Measurements from ENCODE around the gene BAG3. TPM values are rescaled to one million over a fixed set of nuclear protein-coding genes. Genes with fewer than 3 reads are reported as not detected.

Gene BAG3
- total and polyA plus RNA-seq, 9 of the 15 experiments (the other 6 are each of a cell fraction or from before 2014, with no cell fraction given): 2.6 to 27.4 (median 7.2) TPM

DNA sequence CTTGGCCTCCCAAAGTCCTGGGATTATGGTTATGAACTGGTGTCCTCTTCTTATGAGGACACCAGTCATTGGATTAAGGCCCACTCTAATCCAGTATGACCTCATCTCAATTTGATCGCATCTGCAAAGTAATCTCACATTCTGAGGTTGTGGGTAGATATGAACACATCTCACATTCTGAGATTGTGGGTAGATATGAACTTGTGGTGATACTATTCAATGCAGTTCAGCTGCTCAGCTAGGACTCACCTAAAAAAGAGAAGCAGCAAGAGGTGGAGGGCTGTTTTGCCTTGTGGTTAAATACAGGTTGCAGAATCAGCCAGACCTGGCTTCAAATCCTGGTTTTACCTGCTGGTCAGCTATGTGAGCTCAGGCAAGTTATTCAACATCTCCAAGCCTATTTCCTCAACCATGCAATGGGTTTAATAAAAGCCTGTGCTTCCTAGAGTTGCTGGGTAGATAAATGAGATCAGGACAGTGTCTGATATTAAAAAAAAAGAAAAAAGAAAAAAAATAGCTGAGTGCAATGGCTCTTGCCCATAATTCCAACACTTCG lies 8.5 kb upstream of the BAG3 start (continued):
- TF ChIP-seq, protein P1, sequence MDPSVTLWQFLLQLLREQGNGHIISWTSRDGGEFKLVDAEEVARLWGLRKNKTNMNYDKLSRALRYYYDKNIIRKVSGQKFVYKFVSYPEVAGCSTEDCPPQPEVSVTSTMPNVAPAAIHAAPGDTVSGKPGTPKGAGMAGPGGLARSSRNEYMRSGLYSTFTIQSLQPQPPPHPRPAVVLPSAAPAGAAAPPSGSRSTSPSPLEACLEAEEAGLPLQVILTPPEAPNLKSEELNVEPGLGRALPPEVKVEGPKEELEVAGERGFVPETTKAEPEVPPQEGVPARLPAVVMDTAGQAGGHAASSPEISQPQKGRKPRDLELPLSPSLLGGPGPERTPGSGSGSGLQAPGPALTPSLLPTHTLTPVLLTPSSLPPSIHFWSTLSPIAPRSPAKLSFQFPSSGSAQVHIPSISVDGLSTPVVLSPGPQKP (CRISPR knock-in tag; IDR thresholded peaks at IDR 0.05): no peak
- TF ChIP-seq TGIF2 (CRISPR knock-in tag; IDR thresholded peaks at IDR 0.05) (no peak), RBFOX2 (IDR thresholded peaks at IDR 0.05; ENCODE audit: low read depth, low read length) (no peak), ZNF717 (CRISPR knock-in tag; IDR thresholded peaks at IDR 0.05) (no peak), CTBP1 (IDR thresholded peaks at IDR 0.05; ENCODE audit: borderline replicate concordance) (no peak), PTRF (tag; IDR thresholded peaks at IDR 0.05) (no peak)
- TF ChIP-seq, protein P2, sequence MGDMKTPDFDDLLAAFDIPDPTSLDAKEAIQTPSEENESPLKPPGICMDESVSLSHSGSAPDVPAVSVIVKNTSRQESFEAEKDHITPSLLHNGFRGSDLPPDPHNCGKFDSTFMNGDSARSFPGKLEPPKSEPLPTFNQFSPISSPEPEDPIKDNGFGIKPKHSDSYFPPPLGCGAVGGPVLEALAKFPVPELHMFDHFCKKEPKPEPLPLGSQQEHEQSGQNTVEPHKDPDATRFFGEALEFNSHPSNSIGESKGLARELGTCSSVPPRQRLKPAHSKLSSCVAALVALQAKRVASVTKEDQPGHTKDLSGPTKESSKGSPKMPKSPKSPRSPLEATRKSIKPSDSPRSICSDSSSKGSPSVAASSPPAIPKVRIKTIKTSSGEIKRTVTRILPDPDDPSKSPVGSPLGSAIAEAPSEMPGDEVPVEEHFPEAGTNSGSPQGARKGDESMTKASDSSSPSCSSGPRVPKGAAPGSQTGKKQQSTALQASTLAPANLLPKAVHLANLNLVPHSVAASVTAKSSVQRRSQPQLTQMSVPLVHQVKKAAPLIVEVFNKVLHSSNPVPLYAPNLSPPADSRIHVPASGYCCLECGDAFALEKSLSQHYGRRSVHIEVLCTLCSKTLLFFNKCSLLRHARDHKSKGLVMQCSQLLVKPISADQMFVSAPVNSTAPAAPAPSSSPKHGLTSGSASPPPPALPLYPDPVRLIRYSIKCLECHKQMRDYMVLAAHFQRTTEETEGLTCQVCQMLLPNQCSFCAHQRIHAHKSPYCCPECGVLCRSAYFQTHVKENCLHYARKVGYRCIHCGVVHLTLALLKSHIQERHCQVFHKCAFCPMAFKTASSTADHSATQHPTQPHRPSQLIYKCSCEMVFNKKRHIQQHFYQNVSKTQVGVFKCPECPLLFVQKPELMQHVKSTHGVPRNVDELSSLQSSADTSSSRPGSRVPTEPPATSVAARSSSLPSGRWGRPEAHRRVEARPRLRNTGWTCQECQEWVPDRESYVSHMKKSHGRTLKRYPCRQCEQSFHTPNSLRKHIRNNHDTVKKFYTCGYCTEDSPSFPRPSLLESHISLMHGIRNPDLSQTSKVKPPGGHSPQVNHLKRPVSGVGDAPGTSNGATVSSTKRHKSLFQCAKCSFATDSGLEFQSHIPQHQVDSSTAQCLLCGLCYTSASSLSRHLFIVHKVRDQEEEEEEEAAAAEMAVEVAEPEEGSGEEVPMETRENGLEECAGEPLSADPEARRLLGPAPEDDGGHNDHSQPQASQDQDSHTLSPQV (IDR thresholded peaks at IDR 0.05): no peak
